Kidney (tissue), 14 donors: Measurements from ENCODE around the gene HIC1. TPM values are rescaled to one million over a fixed set of nuclear protein-coding genes. Genes with fewer than 3 reads are reported as not detected.

ENCODE experiments used
- DNase-seq, 5 donors: peaks; one replicate each; pipeline ENCODE4 v3.0.0-alpha.2; 2013 to 2020
- FAIRE-seq: peaks from 2 replicates; lab custom pipeline; 2012; peaks lifted over from hg19 to GRCh38; lab: Jason Lieb, UNC
- H3K27ac ChIP-seq, 2 donors: one replicate each; pipeline ENCODE4 v1.7.0; 2013; ENCODE audit warnings: low read depth in 2 of 2, low read length in 2 of 2, inconsistent platforms in 1 of 2
- H3K27me3 ChIP-seq: one replicate; pipeline ENCODE4 v1.7.1; 2013; ENCODE audit warnings: low read length, inconsistent platforms; ENCODE audit not compliant: control insufficient read depth, insufficient read depth
- H3K36me3 ChIP-seq, 3 donors: one replicate each; pipeline versions ENCODE4 v1.7.0 to v1.7.1; 2013; ENCODE audit warnings: low read length in 3 of 3, control low read depth in 1 of 3, inconsistent platforms in 1 of 3; ENCODE audit not compliant: insufficient read depth in 3 of 3, control insufficient read depth in 2 of 3
- H3K4me1 ChIP-seq, 3 donors: one replicate each; pipeline versions ENCODE4 v1.7.0 to v1.7.1; 2013; ENCODE audit warnings: low read length in 3 of 3, inconsistent platforms in 1 of 3, low read depth in 1 of 3; ENCODE audit not compliant: control insufficient read depth in 2 of 3, insufficient read depth in 2 of 3
- H3K4me3 ChIP-seq, 3 donors: one replicate each; pipeline versions ENCODE4 v1.7.0 to v1.8.1; 2013; ENCODE audit warnings: low read length in 3 of 3, control low read depth in 1 of 3, inconsistent platforms in 1 of 3
- H3K9ac ChIP-seq, 3 donors: one replicate each; pipeline versions ENCODE4 v1.7.0 to v1.7.1; 2013; ENCODE audit warnings: low read length in 3 of 3, control low read depth in 1 of 3, inconsistent platforms in 1 of 3
- H3K9me3 ChIP-seq, 3 donors: one replicate each; pipeline versions ENCODE4 v1.7.0 to v1.7.1; 2013; ENCODE audit warnings: low read length in 3 of 3, control low read depth in 1 of 3, inconsistent platforms in 1 of 3; ENCODE audit not compliant: control insufficient read depth in 2 of 3, insufficient read depth in 1 of 3
- intact Hi-C: fragments of 100-400 bp; cut with DNase I; formaldehyde crosslinking; loops from one replicate; pipeline ENCODE4 v1.11.1; 2022
- polyA plus RNA-seq: library from polyadenylated mRNA; stranded (reverse); fragments of 350-450 nt; fragmentation: Illumina TruSeq; extraction: RNeasy Lipid Tissue Mini Kit (QIAGEN cat#74804); gene quantifications from one replicate; pipeline ENCODE4 v1.2.3, GENCODE V29; 2014; ENCODE audit warnings: low read depth, low replicate concordance; ENCODE audit not compliant: insufficient read depth
- total RNA-seq: library from RNA; stranded (reverse); fragmentation: NEBNext Ultra II Directional; extraction: Animal tissue kit (Norgen Biotek cat#: 25700); gene quantifications from one replicate; pipeline ENCODE4 v1.2.1, GENCODE V29; 2021
- TF ChIP-seq, protein P1 (sequence below): IDR thresholded peaks from 3 replicates; pipeline ENCODE4 v1.5.1; 2012; ENCODE audit warnings: mild to moderate bottlenecking, moderate library complexity, borderline replicate concordance; ENCODE audit not compliant: insufficient read depth; ENCODE audit errors: extremely low read depth
- donor health status: control.
- donor health status: control.
- donor health status: control.
- donor health status: control.
- donor health status: control.
- donor health status: DM: yes; HTN: yes; CAD: no.
- donor health status: Normal renal cell carcinoma (clear cell type).

Gene HIC1
- total and polyA plus RNA-seq, 2 donors from 2014 or later, result 2.7 to 13.0 TPM

DNA sequence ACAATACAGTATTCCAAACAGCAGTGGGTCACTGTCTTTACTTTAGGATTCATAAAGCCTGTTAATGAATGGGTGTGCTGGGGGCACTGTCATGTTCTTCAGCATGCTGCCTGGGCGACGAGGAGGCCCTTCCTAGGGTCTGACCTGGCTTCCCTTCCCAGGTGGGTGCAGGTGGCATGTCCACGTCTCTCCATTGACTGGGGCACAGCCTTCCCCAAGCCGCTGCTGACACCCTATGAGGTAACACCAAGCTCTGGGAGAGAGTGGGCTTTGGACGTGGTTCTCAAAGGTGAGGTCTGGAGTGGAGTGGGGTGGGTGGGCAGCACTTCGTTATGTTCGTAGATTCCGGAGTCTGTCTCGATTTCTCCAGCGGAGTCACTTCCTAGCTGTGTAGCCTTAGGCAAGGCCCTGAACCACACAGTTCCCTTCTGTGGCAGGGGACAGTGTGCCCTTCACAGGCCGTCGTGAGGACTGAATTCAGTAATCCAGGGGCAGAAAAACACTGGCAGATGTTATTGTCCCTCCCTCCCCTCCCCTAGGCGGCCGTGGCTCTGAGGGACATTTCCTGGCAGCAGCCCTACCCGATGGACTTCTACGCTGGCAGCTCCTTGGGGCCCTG is 13.9 kb upstream of the HIC1 start:
- peaks cover 8 to 30% (median 8%) of the 10 kb centered on the region in 3 donors for H3K36me3 ChIP-seq
- TF ChIP-seq, protein P1, sequence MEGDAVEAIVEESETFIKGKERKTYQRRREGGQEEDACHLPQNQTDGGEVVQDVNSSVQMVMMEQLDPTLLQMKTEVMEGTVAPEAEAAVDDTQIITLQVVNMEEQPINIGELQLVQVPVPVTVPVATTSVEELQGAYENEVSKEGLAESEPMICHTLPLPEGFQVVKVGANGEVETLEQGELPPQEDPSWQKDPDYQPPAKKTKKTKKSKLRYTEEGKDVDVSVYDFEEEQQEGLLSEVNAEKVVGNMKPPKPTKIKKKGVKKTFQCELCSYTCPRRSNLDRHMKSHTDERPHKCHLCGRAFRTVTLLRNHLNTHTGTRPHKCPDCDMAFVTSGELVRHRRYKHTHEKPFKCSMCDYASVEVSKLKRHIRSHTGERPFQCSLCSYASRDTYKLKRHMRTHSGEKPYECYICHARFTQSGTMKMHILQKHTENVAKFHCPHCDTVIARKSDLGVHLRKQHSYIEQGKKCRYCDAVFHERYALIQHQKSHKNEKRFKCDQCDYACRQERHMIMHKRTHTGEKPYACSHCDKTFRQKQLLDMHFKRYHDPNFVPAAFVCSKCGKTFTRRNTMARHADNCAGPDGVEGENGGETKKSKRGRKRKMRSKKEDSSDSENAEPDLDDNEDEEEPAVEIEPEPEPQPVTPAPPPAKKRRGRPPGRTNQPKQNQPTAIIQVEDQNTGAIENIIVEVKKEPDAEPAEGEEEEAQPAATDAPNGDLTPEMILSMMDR, result no peak
- H3K4me3 ChIP-seq, result peak overlapping the region; percentile 30 to 96 (median 64)
- intact Hi-C loops, result loop anchor here (5.0 kb wide), 1 partner anchor 134 kb away; no protein-coding TSS in a partner anchor
- peaks cover 0 to 17% (median 15%) of the 10 kb centered on the region in 3 donors for H3K4me1 ChIP-seq
- H3K9ac ChIP-seq, result peak overlapping the region in 2 of 3 donors; percentile 55 to 97
- FAIRE-seq (no peak), DNase-seq (no peak)
- no peaks in the 10 kb centered on the region for H3K9me3 ChIP-seq
- H3K27me3 ChIP-seq, result no peaks in the 10 kb centered on the region
- peak overlapping the region; percentile 70 to 82 for H3K27ac ChIP-seq

DNA sequence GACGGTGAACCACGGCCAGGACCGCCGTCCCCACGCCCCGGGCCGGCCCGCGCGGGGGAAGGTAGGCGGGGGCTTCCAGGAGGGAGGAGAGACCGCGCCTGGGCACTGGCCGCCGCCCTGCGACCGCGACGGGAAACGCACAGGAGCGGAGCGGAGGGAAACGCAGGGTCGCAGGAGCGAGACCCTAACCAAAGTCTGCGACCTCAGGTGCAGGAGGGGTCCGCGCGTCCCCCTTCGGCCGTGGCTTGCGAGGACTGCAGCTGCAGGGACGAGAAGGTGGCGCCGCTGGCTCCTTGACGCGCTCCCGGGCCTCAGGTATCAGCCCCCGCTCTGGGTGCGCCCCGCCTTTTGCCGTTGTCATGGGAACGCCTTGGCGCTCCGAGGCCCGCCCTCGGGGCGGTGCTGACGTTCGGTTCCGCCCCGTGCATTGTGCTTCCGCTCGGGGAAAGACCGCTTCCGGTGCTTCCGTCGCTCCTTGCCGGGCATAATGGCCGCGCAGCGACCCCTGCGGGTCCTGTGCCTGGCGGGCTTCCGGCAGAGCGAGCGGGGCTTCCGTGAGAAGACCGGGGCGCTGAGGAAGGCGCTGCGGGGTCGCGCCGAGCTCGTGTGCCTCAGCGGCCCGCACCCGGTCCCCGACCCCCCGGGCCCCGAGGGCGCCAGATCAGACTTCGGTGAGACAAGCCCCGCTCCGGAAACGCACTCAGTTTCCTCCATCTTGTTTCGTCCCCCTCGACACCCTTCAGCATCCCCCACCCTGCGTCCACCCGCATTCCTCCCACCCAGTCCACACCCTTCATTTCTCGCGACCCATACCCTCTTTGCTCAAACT is 13.1 kb upstream of the HIC1 start, which contains the start of gene OVCA2:
OVCA2 (plus strand) TSS at position 462 of the 829 bp plus-strand sequence; CDS start at position 488, 26 bp downstream.
- Histone ChIP-seq H3K4me3 (peak within 1 kb of the TSS; percentile 90 to 96 (median 95)), H3K36me3 (peaks cover 8 to 26% (median 8%) of the 10 kb centered on the region in 3 donors), H3K27me3 (no peaks in the 10 kb centered on the region), H3K4me1 (peaks cover 0 to 17% (median 15%) of the 10 kb centered on the region in 3 donors), H3K9me3 (no peaks in the 10 kb centered on the region), H3K9ac (peak within 1 kb of the TSS; percentile 93 to 98 (median 97)), H3K27ac (peak within 1 kb of the TSS; percentile 88 to 94)
- FAIRE-seq (peak; percentile 67), DNase-seq (peak; percentile 97 to 98 (median 98))
- intact Hi-C loops, result loop anchor here (5.0 kb wide), 1 partner anchor 134 kb away; no protein-coding TSS in a partner anchor
- TF ChIP-seq, protein P1, result peak; percentile 64

DNA sequence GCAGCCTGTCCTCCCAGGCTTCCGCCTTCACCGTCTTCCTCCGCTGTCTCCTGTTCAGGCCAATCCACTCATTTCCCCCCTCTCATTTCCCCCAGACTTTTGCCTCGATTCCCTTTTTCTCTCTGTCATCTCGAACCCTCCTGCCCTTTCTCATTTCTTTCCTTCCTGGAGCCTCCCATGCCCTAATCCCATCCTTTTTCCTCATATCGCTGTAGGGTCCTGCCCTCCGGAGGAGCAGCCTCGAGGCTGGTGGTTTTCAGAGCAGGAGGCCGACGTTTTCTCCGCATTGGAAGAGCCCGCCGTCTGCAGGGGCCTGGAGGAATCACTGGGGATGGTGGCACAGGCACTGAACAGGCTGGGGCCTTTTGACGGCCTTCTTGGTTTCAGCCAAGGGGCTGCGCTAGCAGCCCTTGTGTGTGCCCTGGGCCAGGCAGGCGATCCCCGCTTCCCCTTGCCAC is 12.5 kb upstream of the HIC1 start:
- intact Hi-C loops, result loop anchor here (5.0 kb wide), 1 partner anchor 135 kb away; no protein-coding TSS in a partner anchor
- FAIRE-seq, result no peak
- TF ChIP-seq, protein P1, result no peak

More for the DNA sequence above, 12.5 kb upstream of the HIC1 start:
- Histone ChIP-seq H3K9me3 (no peaks in the 10 kb centered on the region), H3K27me3 (no peaks in the 10 kb centered on the region), H3K4me3 (peak overlapping the region; percentile 90 to 96 (median 95)), H3K4me1 (peaks cover 0 to 17% (median 15%) of the 10 kb centered on the region in 3 donors), H3K9ac (peak overlapping the region; percentile 93 to 98 (median 97)), H3K36me3 (peaks cover 2 to 21% (median 8%) of the 10 kb centered on the region in 3 donors), H3K27ac (peak overlapping the region; percentile 88 to 94)
- peak in 1 of 5 donors; percentile 72 for DNase-seq
